ENCODE results near the gene LRP8. TPM values are rescaled to one million over a fixed set of nuclear protein-coding genes. Genes with fewer than 3 reads are reported as not detected.
A peak's percentile ranks its signal among the peaks of the same experiment; 100 is the strongest.

The LRP8 gene
- total and polyA plus RNA-seq, 9 of the 15 experiments (the other 6 are each of a cell fraction or from before 2014, with no cell fraction given): 7.1 to 56.1 (median 31.3) TPM

DNA sequence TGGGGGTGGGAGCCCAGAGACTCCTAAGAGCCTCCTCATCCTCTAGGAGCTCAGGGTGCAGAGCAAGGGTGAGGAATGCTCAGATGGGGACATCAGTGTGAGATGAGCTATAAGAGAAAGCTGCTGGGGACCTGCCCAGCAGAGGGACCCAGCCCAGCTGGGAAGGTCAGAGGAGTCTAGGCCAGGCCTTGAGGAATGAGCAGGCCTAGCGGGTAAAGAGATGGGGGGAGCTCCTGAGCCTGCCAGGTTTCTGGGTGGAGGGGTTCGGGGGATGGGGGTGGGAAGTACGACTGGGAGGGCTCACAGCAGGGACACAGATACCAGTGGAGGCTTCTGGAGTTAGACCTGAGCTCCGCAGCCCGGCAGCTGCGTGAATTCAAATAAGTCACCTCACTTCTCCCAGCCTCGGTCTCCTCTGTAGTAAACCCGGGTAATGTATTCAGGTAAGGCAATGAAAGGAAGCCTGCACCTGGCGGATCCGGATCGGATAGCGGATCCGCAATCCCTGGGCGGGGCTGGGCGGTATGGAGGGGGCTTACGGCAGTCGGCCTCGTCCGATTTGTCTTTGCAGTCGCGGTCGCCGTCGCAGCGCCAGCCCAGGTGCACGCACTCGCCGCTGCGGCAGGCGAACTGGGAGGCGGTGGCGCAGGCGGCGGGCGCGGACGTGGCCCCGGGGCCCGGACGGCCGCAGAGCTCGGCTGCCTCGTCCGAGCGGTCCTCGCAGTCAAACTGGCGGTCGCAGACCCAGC lies 51.5 kb downstream of the LRP8 start:
- no peaks in the 10 kb centered on the region for H3K27me3 ChIP-seq (ENCODE audit: control insufficient read depth in 2 of 2, insufficient read depth in 2 of 2, low read length in 2 of 2)
- in situ Hi-C loops (cut with MboI): loop anchor here (5.0 kb wide), 1 partner anchor 116 kb away; no protein-coding TSS in a partner anchor

More for the DNA sequence above, 51.5 kb downstream of the LRP8 start:
- Histone ChIP-seq H3K9me3 (replicated peaks; ENCODE audit: control insufficient read depth, insufficient read depth, low read depth, low read length) (no peaks in the 10 kb centered on the region), H3K4me2 (ENCODE audit: insufficient read depth, low read length) (no peak overlapping the region), H4K20me1 (replicated peaks; ENCODE audit: control insufficient read depth, insufficient read depth, low read length) (peaks cover 10% of the 10 kb centered on the region; the same call in 1 of the 2 replicates), H3K36me3 (ENCODE audit: control insufficient read depth, insufficient read depth, low read length) (peaks cover 91% of the 10 kb centered on the region), H3K27ac (ENCODE audit: extremely low read depth, low read depth, low read length) (no peak overlapping the region), H3K9me1 (ENCODE audit: control insufficient read depth, insufficient read depth, low read length) (peaks cover 3% of the 10 kb centered on the region), H2AFZ (ENCODE audit: low read depth, low read length) (no peak overlapping the region), H3K9ac (ENCODE audit: insufficient read depth in 1 of 2, low read depth in 2 of 2, low read length in 2 of 2) (no peak overlapping the region), H3K4me1 (replicated peaks in 1 of 2; ENCODE audit: control insufficient read depth in 2 of 2, insufficient read depth in 2 of 2, low read length in 2 of 2) (peaks cover 6% of the 10 kb centered on the region in 2 experiments; a peak in 2 of 5 replicates), H3K79me2 (ENCODE audit: control insufficient read depth, insufficient read depth, low read length) (no peaks in the 10 kb centered on the region), H3K4me3 (no peak overlapping the region)
- 97% methylated on average over 38 of the region's 48 CpGs for WGBS (ENCODE audit: insufficient coverage, low coverage, missing lambda C conversion rate)
- TF ChIP-seq, protein P1, sequence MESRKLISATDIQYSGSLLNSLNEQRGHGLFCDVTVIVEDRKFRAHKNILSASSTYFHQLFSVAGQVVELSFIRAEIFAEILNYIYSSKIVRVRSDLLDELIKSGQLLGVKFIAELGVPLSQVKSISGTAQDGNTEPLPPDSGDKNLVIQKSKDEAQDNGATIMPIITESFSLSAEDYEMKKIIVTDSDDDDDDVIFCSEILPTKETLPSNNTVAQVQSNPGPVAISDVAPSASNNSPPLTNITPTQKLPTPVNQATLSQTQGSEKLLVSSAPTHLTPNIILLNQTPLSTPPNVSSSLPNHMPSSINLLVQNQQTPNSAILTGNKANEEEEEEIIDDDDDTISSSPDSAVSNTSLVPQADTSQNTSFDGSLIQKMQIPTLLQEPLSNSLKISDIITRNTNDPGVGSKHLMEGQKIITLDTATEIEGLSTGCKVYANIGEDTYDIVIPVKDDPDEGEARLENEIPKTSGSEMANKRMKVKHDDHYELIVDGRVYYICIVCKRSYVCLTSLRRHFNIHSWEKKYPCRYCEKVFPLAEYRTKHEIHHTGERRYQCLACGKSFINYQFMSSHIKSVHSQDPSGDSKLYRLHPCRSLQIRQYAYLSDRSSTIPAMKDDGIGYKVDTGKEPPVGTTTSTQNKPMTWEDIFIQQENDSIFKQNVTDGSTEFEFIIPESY (CRISPR knock-in tag; IDR thresholded peaks at IDR 0.05): peak; percentile 65; the same call in 1 of the 2 replicates
- TF ChIP-seq MYC (IDR thresholded peaks at IDR 0.05; ENCODE audit: low read depth, low read length): no peak
- TF ChIP-seq MYC (CRISPR knock-in tag; IDR thresholded peaks at IDR 0.05; ENCODE audit: borderline replicate concordance, low read depth): no peak
- TF ChIP-seq MTA3 (IDR thresholded peaks at IDR 0.05; ENCODE audit: borderline replicate concordance): no peak
- ATAC-seq (no peak), DNase-seq (ENCODE audit: extremely low read depth in 1 of 4, low spot score in 3 of 4) (no peak), FAIRE-seq (no peak)
- ChIA-PET POLR2A (no interaction called here), CTCF (ENCODE audit: low intra/inter-chr PET ratio) (interaction anchor here (5.9 kb wide), 1 partner anchor 116 kb away, joined by 123 read pairs; no protein-coding TSS in a partner anchor)
- intact Hi-C loops (cut with micrococcal nuclease): no loop called here
- no TSS peak for BruUV-seq (replicated peaks)

Data from K562 (cell line).